Measurements from ENCODE around the gene RASSF3. TPM values are rescaled to one million over a fixed set of nuclear protein-coding genes. Genes with fewer than 3 reads are reported as not detected.
"Not testable (repeated sequence)": the region's sequence is repeated elsewhere in the genome, so short reads cannot be mapped to it uniquely, and the experiment has no call there.

The RASSF3 gene
- total RNA-seq, 1 donor from 2014 or later: 29.5 TPM

DNA sequence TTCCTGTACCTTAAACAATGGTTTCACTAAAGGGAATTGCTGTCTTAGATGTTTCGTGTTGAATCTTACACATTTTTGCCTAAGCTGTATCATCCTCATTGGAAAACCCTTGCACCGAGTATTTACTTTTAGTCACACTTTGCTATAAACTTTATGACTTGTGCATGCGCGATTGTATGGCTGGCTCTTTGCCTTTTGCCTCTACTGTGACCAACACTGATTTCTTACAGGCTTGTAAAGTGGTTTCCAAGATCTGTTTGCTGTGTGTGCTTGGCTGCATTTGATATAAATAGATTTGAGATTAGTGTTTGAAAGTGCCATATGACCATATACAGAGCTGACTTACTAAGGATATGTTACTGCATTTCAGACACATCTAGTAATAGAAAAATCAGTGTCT, 40.5 kb downstream of the RASSF3 start:
- Histone ChIP-seq H3K9me3 (no peaks in the 10 kb centered on the region), H3K4me1 (peaks cover 18% of the 10 kb centered on the region), H3K36me3 (no peaks in the 10 kb centered on the region), H3K27ac (no peak overlapping the region), H3K4me3 (no peak overlapping the region), H3K27me3 (no peaks in the 10 kb centered on the region)
- no peak for DNase-seq (ENCODE audit: extremely low spot score in 2 of 2)
- intact Hi-C loops (cut with DNase I): no loop called here
- TF ChIP-seq POLR2AphosphoS5 (IDR thresholded peaks at IDR 0.05; ENCODE audit: insufficient read depth in 1 of 2, low read depth in 1 of 2): peak in 1 of 2 donors; percentile 49
- TF ChIP-seq, protein P1, sequence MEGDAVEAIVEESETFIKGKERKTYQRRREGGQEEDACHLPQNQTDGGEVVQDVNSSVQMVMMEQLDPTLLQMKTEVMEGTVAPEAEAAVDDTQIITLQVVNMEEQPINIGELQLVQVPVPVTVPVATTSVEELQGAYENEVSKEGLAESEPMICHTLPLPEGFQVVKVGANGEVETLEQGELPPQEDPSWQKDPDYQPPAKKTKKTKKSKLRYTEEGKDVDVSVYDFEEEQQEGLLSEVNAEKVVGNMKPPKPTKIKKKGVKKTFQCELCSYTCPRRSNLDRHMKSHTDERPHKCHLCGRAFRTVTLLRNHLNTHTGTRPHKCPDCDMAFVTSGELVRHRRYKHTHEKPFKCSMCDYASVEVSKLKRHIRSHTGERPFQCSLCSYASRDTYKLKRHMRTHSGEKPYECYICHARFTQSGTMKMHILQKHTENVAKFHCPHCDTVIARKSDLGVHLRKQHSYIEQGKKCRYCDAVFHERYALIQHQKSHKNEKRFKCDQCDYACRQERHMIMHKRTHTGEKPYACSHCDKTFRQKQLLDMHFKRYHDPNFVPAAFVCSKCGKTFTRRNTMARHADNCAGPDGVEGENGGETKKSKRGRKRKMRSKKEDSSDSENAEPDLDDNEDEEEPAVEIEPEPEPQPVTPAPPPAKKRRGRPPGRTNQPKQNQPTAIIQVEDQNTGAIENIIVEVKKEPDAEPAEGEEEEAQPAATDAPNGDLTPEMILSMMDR (IDR thresholded peaks at IDR 0.05): no peak

DNA sequence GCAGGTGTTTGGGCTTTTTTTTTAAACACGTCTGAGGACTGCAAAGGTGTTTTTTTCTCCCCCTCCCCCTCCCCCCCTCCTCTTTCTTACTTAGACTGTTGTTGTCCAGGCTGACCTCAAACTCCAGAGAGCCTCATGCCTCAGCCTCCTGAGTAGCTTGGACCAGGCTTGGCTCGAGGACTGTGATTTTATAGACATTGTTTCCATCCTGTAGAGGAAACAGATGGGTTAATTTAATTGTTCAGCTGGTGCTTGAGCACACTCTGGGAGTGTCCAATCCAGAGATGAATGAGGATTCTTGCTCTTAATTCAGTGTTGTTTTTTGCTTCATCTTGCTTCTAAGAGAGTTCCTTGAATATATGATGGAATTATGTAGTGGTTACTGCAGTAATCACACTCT, 42.1 kb downstream of the RASSF3 start:
- Histone ChIP-seq H3K9me3 (no peaks in the 10 kb centered on the region), H3K27ac (no peak overlapping the region), H3K27me3 (no peaks in the 10 kb centered on the region), H3K36me3 (no peaks in the 10 kb centered on the region), H3K4me3 (no peak overlapping the region), H3K4me1 (peaks cover 18% of the 10 kb centered on the region)
- intact Hi-C loops (cut with DNase I): no loop called here
- no peak for TF ChIP-seq POLR2AphosphoS5 (IDR thresholded peaks at IDR 0.05; ENCODE audit: insufficient read depth in 1 of 2, low read depth in 1 of 2)
- no peak for TF ChIP-seq POLR2A (IDR thresholded peaks at IDR 0.05)
- TF ChIP-seq, protein P1 (IDR thresholded peaks at IDR 0.05): no peak
- no peak for DNase-seq (ENCODE audit: extremely low spot score in 2 of 2)

DNA sequence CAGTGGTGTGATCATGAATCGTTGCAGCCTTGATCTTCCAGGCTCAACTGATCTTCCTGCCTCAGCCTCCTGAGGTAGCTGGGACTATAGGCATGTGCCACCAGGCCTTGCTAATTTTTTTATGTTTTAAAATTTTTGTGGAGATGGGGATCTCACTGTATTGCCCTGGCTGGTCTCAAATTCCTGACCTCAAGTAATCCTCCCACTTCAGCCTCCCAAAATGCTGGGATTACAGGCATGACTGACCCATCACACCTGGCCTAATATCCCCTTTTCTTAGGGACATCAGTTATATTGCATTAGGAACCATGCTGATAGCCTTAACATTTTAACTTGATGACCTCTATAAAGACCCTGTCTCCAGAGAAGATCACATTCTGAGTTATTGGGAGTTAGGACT, 42.8 kb downstream of the RASSF3 start:
- Histone ChIP-seq H3K4me3 (no peak overlapping the region), H3K36me3 (no peaks in the 10 kb centered on the region), H3K9me3 (no peaks in the 10 kb centered on the region), H3K27me3 (no peaks in the 10 kb centered on the region), H3K4me1 (peaks cover 18% of the 10 kb centered on the region), H3K27ac (no peak overlapping the region)
- intact Hi-C loops (cut with DNase I): no loop called here
- TF ChIP-seq, protein P1 (IDR thresholded peaks at IDR 0.05): no peak
- no peak for DNase-seq (ENCODE audit: extremely low spot score in 2 of 2)

DNA sequence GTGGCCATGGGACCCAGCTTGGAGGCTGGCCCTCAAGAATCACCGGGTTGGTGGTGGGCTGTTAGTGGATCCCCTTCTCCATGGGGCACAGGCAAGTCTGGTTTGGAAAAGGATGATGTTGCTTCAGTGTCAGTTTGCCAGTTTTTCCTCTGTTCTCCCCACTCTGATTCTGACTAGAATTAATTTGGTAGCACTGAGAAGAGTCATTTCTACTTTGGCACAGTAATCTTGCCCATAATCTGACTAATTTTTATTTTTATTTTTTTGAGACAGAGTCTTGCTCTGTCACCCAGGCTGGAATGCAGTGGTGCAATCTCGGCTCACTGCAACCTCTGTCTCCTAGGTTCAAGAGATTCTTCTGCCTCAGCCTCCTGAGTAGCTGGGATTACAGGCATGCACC, 43.6 kb downstream of the RASSF3 start:
- H3K36me3 ChIP-seq; H3K9me3 ChIP-seq; intact Hi-C loops (cut with DNase I); H3K4me3 ChIP-seq; H3K27me3 ChIP-seq; H3K27ac ChIP-seq; DNase-seq (ENCODE audit: extremely low spot score in 2 of 2): not testable (repeated sequence)
- peaks cover 25% of the 10 kb centered on the region for H3K4me1 ChIP-seq

GRCh38 chr12:64655141-64655540, 44.8 kb downstream of the RASSF3 start:
- Histone ChIP-seq H3K27ac (no peak overlapping the region), H3K27me3 (no peaks in the 10 kb centered on the region), H3K4me3 (no peak overlapping the region), H3K36me3 (no peaks in the 10 kb centered on the region), H3K9me3 (no peaks in the 10 kb centered on the region), H3K4me1 (peaks cover 22% of the 10 kb centered on the region)
- intact Hi-C loops (cut with DNase I): no loop called here
- DNase-seq (ENCODE audit: extremely low spot score in 2 of 2): no peak
- TF ChIP-seq, protein P1 (IDR thresholded peaks at IDR 0.05): no peak
- TF ChIP-seq POLR2AphosphoS5 (IDR thresholded peaks at IDR 0.05; ENCODE audit: insufficient read depth in 1 of 2, low read depth in 1 of 2) (no peak), POLR2A (IDR thresholded peaks at IDR 0.05) (no peak)

DNA sequence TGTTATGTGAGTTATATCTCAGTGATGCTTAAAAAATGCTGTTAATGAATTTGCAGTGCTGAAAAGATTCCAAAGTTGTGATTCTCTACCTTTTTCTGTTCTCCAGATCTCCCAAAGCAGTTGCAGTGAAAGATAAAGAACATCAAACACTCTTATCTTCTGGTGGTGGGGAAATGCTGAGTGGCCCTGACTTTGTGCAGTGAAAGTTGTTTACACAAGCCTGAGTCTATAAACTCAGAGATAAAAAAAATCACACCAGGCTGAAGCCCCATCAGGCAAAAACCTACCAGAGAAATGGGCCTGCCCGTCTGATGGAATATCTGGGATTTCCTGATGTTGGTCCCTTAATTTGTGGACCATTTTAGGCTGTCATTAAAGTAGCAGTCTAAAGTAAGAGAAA, 46.1 kb downstream of the RASSF3 start:
- Histone ChIP-seq H3K27me3 (no peaks in the 10 kb centered on the region), H3K27ac (no peak overlapping the region), H3K9me3 (no peaks in the 10 kb centered on the region), H3K4me1 (peaks cover 13% of the 10 kb centered on the region), H3K36me3 (no peaks in the 10 kb centered on the region), H3K4me3 (no peak overlapping the region)
- TF ChIP-seq POLR2AphosphoS5 (IDR thresholded peaks at IDR 0.05; ENCODE audit: insufficient read depth in 1 of 2, low read depth in 1 of 2): no peak
- TF ChIP-seq POLR2A (IDR thresholded peaks at IDR 0.05): no peak
- TF ChIP-seq, protein P1 (IDR thresholded peaks at IDR 0.05): no peak
- no peak for DNase-seq (ENCODE audit: extremely low spot score in 2 of 2)
- intact Hi-C loops (cut with DNase I): no loop called here
